ENCODE data around the gene INAFM1. TPM values are rescaled to one million over a fixed set of nuclear protein-coding genes. Genes with fewer than 3 reads are reported as not detected.

The INAFM1 gene
- total and polyA plus RNA-seq, 8 donors = 10.6 to 37.7 (median 15.6) TPM

DNA sequence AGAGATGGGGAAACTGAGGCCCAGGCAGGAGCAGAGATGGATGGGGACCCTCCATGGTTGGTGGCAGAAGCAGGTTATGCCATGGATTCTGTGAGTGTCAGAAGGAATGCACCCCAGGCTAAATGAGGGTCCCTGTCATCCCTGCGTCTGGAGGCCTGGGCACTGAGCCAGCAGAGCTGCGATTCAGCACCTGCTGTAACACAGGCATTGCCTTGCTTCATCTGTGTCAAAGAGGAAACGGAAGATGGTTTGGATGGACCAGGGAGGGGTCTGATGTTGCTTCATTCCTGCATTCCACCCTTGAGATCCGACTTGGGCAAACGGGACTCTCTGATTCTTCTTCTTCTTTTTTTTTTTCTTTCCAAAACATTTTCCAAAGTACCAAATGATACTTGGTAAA, 36.1 kb downstream of the INAFM1 start:
- no peaks in the 10 kb centered on the region for H3K9me3 ChIP-seq
- peak overlapping the region in 2 of 4 donors; percentile 30 to 38 for H3K27ac ChIP-seq
- H3K4me1 ChIP-seq = no peaks in the 10 kb centered on the region
- peak in 1 of 6 donors; percentile 43 for DNase-seq
- H3K36me3 ChIP-seq = no peaks in the 10 kb centered on the region
- 29 to 41% methylated on average over 5 of the region's 5 CpGs for WGBS, 2 donors
- H3K4me3 ChIP-seq = peak overlapping the region in 1 of 4 donors; percentile 20
- H3K27me3 ChIP-seq = no peaks in the 10 kb centered on the region
- ATAC-seq = peak in 2 of 4 donors; percentile 14 to 26
- intact Hi-C loops (cut with DNase I) = no loop called here
- FAIRE-seq = no peak
- TF ChIP-seq, protein P1, sequence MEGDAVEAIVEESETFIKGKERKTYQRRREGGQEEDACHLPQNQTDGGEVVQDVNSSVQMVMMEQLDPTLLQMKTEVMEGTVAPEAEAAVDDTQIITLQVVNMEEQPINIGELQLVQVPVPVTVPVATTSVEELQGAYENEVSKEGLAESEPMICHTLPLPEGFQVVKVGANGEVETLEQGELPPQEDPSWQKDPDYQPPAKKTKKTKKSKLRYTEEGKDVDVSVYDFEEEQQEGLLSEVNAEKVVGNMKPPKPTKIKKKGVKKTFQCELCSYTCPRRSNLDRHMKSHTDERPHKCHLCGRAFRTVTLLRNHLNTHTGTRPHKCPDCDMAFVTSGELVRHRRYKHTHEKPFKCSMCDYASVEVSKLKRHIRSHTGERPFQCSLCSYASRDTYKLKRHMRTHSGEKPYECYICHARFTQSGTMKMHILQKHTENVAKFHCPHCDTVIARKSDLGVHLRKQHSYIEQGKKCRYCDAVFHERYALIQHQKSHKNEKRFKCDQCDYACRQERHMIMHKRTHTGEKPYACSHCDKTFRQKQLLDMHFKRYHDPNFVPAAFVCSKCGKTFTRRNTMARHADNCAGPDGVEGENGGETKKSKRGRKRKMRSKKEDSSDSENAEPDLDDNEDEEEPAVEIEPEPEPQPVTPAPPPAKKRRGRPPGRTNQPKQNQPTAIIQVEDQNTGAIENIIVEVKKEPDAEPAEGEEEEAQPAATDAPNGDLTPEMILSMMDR (IDR thresholded peaks at IDR 0.05) = no peak

DNA sequence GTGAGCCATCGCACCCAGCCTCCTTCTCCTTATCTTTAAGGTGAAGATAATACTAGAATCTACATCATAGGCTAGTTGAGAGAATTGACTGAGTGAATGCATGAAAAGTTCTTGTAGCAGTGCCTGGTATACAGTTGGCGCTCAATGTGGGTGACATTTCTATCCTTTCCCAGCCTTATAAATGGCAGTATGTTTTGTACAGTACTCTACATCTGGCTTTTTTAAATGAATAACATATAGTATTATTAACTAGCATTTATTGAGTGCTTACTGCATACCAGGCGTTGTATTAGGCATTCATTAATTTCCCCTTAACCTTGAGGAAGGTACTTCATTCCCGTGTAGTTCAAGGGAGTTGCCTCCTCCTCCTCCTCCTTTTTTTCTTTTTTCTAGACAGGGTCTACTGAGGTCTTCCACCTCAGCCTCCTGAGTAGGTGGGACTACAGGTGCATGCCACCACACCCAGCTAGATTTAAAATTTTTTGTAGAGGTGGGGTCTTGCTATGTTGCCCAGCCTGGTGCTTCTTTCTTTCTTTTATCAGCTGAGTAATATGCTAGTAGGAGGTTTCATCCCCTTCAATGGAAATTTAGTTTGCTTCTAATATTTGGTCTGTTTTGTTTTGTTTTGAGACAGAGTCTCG, 37.8 kb downstream of the INAFM1 start:
- WGBS, 2 donors = 75 to 77% methylated on average over 5 of the region's 5 CpGs
- Histone ChIP-seq H3K4me3 (peak overlapping the region in 1 of 4 donors; percentile 5), H3K36me3 (no peaks in the 10 kb centered on the region), H3K27ac (no peak overlapping the region), H3K4me1 (no peaks in the 10 kb centered on the region), H3K9me3 (no peaks in the 10 kb centered on the region), H3K27me3 (no peaks in the 10 kb centered on the region)
- FAIRE-seq (no peak), DNase-seq (no peak), ATAC-seq (no peak)
- intact Hi-C loops (cut with DNase I) = no loop called here
- TF ChIP-seq, protein P1 (IDR thresholded peaks at IDR 0.05) = no peak

DNA sequence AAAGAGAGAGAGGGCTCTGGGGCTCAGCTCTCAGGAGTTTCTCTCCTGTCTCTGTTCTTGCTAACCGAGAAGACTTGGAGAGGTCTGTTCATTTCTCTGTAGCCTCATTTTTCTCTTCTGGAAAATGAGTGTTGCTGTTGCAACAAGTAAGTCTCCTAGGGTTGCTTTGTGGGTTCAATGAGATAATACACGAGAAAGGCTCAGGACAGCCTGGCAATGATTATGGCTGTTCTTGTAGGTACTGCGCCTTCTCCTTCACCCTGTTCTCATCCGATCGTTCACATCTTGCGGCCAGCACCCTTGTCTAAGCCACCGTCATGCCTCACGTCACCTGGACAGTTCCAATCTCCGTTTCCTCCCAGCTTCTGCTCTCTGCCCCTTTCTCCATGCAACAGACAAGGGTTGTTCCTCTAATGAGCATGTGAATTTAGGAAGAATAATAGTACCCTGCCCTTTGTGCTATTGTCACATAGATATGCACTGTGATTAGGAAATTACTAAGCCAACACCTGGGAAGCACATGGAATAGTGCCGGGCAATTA, 39.1 kb downstream of the INAFM1 start:
- no peaks in the 10 kb centered on the region for H3K4me1 ChIP-seq
- H3K27me3 ChIP-seq = no peaks in the 10 kb centered on the region
- TF ChIP-seq, protein P1 (IDR thresholded peaks at IDR 0.05) = no peak
- H3K36me3 ChIP-seq = no peaks in the 10 kb centered on the region
- peak overlapping the region in 1 of 4 donors; percentile 8 for H3K27ac ChIP-seq
- ATAC-seq (no peak), FAIRE-seq (no peak), DNase-seq (no peak)
- no peaks in the 10 kb centered on the region for H3K9me3 ChIP-seq
- WGBS, 2 donors = 84 to 89% methylated on average over 10 of the region's 10 CpGs
- intact Hi-C loops (cut with DNase I) = no loop called here
- H3K4me3 ChIP-seq = no peak overlapping the region

DNA sequence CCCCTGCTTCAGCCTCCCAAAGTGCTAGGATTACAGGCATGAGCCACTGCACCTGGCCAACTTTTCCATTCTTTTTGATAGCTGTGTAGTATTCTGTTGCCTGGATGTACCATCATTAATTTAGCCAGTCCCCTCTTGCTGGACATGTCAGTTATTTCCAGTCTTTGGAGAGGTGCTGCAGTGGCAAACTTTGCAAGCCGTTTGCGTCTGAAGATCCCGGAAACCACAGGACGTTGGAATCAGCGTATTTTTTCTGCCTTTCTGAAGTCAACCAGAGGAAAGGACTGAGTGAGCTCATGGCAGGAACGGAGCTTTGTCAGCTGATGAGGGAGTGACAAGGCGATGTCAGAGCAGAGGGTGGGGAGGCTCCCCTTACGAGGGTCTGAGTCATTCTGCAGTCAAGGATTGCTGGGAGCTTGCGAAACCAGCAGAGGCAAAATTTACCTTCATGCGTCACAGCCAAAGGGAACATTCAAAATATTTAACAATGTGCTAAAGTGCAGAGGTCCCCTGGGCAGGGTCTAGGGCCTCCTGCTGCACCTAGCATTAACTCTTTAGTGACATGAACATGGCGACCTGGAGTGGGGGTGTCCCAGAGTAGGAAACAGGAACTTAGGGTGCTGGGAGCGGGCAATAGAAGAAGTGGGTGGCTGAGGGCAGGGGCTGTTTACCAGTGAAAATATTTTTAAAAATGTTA, 40.6 kb downstream of the INAFM1 start:
- H3K27ac ChIP-seq = peak overlapping the region in 2 of 4 donors; percentile 44 to 53
- FAIRE-seq (no peak), ATAC-seq (peak in 3 of 4 donors; percentile 64 to 80 (median 78)), DNase-seq (peak in 2 of 6 donors; percentile 36 to 67)
- no peaks in the 10 kb centered on the region for H3K4me1 ChIP-seq
- 47 to 48% methylated on average over 12 of the region's 12 CpGs for WGBS, 2 donors
- TF ChIP-seq, protein P1 (IDR thresholded peaks at IDR 0.05) = no peak
- no peaks in the 10 kb centered on the region for H3K36me3 ChIP-seq
- no peaks in the 10 kb centered on the region for H3K9me3 ChIP-seq
- no peak overlapping the region for H3K4me3 ChIP-seq
- H3K27me3 ChIP-seq = no peaks in the 10 kb centered on the region
- intact Hi-C loops (cut with DNase I) = no loop called here

Measured in pancreas (tissue), 10 donors.